GM12891 (cell line): ENCODE measurements around the gene BCL6.

ENCODE experiments used
- PAX5 ChIP-seq: IDR thresholded peaks from 2 replicates; pipeline ENCODE4 v1.6.1; 2011; ENCODE audit warnings: low read length, moderate library complexity, mild to moderate bottlenecking; ENCODE audit not compliant: insufficient read depth, severe bottlenecking
- POLR2A ChIP-seq: IDR thresholded peaks from 2 replicates; pipeline ENCODE4 v1.6.1; 2011; ENCODE audit warnings: low read depth, low read length, control low read depth
- POLR2AphosphoS5 ChIP-seq: IDR thresholded peaks from 2 replicates; pipeline ENCODE4 v1.6.1; 2011; ENCODE audit warnings: low read depth, low read length, control low read depth
- POU2F2 ChIP-seq: IDR thresholded peaks from 2 replicates; pipeline ENCODE4 v1.6.1; 2011; ENCODE audit warnings: low read depth, mild to moderate bottlenecking, control low read depth, low read length, moderate library complexity
- TAF1 ChIP-seq: IDR thresholded peaks from 2 replicates; pipeline ENCODE4 v1.6.1; 2011; ENCODE audit warnings: low read depth, low read length, control low read depth

DNA sequence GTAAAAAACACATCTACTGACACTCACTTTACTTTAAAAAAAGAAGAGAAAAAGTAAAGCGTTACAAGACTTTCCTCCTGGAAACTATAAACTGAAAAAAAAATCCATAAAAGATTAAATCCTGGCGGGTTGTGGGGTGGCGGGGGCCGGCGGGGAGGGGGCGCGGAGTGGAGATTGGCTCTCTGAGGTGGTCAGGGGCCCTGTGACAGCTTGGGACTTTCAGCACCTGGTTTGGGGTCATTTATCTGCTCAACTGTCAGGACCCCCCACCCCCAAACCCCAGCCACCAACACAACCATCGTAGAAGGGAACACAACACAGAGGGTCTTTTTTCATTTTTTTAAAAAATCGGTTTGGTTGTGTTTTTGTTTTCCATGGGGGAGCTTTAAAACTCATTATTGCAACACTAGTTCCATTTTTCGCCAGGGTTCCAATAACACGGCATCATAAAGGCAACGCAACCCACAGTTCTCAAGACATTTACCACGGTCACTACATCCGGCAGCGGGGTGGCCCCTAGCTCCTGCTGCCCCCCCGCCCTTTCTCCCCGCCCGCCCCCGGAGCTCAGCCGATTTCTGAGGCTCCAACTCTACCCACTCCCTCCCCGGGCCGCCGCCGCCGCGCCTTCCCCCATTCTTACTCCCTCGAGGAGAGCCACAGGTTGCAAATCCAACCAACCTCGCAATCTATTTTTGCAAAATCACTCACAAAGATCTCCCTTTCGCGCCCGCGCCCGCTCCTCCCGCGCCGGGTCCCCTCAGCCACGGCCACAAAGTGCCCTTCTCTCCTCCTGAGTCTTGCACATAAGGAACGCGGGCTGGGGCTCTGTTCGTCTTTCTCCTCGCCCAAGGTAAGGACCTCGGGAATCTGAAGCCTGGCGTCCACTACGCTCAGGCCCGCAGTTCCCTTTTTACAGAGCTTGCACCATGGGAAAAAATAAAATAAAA lies 1.8 kb downstream of the BCL6 start:
- TF ChIP-seq POLR2A = no peak
- TF ChIP-seq PAX5 = no peak
- no peak for TF ChIP-seq POU2F2
- no peak for TF ChIP-seq POLR2AphosphoS5
- no peak for TF ChIP-seq TAF1
